ENCODE results near the gene STON1.

DNA sequence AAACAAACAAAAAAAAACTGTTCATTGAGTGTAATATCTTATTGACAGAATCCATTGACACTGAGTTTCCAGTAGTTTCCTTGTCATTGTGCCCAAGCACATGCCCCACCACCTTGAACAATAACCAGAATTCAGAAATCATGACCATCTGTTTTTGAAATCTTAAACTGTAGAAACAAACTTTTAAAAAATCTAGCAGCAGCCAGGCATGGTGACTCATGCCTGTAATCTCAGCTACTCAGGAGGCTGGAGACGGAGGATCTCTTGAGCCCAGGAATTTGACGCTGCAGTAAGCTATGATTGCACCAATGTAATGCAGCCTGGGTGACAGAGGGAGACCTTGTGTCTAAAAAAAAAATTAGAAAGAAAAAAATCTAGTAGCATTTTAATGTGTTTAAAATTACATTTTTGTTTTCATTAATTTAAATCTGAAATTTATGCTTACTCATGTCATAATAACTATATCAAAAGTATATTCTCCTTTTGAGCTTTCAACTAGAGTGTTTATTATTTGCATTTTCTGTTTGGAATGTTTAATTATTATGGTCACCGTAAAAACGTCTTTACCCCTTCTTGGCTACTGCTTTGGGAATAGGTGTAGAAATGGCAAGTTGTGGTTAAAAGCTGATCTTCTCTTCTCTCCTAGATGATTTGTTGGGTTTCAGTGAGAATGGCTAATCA, 25.2 kb upstream of the STON1 start:
- TF ChIP-seq, protein P1, sequence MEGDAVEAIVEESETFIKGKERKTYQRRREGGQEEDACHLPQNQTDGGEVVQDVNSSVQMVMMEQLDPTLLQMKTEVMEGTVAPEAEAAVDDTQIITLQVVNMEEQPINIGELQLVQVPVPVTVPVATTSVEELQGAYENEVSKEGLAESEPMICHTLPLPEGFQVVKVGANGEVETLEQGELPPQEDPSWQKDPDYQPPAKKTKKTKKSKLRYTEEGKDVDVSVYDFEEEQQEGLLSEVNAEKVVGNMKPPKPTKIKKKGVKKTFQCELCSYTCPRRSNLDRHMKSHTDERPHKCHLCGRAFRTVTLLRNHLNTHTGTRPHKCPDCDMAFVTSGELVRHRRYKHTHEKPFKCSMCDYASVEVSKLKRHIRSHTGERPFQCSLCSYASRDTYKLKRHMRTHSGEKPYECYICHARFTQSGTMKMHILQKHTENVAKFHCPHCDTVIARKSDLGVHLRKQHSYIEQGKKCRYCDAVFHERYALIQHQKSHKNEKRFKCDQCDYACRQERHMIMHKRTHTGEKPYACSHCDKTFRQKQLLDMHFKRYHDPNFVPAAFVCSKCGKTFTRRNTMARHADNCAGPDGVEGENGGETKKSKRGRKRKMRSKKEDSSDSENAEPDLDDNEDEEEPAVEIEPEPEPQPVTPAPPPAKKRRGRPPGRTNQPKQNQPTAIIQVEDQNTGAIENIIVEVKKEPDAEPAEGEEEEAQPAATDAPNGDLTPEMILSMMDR (IDR thresholded peaks at IDR 0.05), result no peak
- TF ChIP-seq EZH2 (IDR thresholded peaks at IDR 0.05), result no peak
- no peak for TF ChIP-seq EZH2phosphoT487 (IDR thresholded peaks at IDR 0.05)
